NCI-H524 treated with DMSO at 0.1 percent for 48 hours (cell line): ENCODE data around the gene TMCO1.
"Not testable (repeated sequence)": the region's sequence is repeated elsewhere in the genome, so short reads cannot be mapped to it uniquely, and the experiment has no call there.

Experiments used
- DNase-seq: peaks from one replicate; lab custom pipeline; 2025; lab: John Stamatoyannopoulos, UW

TMCO1 gene

GRCh38 chr1:165686971-165687433 lies 81.7 kb downstream of the TMCO1 start:
- no peak for DNase-seq

- DNase-seq, result no peak
These were observed 82.3 kb downstream of the TMCO1 start for GRCh38 chr1:165686121-165686970.

- no peak for DNase-seq
These were observed 84.7 kb downstream of the TMCO1 start for GRCh38 chr1:165683848-165684485.

GRCh38 chr1:165680773-165681172 lies 87.9 kb downstream of the TMCO1 start:
- DNase-seq, result not testable (repeated sequence)

GRCh38 chr1:165680303-165680702 lies 88.4 kb downstream of the TMCO1 start:
- DNase-seq, result no peak

- DNase-seq, result no peak
These were observed 89.2 kb downstream of the TMCO1 start for GRCh38 chr1:165679282-165680036.

- no peak for DNase-seq
These were observed 90.2 kb downstream of the TMCO1 start for GRCh38 chr1:165678509-165678908.
